Measurements from ENCODE around the gene CHCHD4.

- TF ChIP-seq CTCF (IDR thresholded peaks at IDR 0.05) (no peak), POLR2A (IDR thresholded peaks at IDR 0.05) (no peak)
These were observed 61.5 kb downstream of the CHCHD4 start for GRCh38 chr3:14063152-14063551.
